ENCODE results near the gene DNM1L.

GRCh38 chr12:32765906-32766305, 86.8 kb downstream of the DNM1L start:
- TF ChIP-seq CTCF (IDR thresholded peaks at IDR 0.05) (no peak), POLR2A (IDR thresholded peaks at IDR 0.05) (no peak)

Measured in Peyer's patch (tissue), 4 donors.